Measurements from ENCODE around the gene GPATCH4.

Gene GPATCH4

DNA sequence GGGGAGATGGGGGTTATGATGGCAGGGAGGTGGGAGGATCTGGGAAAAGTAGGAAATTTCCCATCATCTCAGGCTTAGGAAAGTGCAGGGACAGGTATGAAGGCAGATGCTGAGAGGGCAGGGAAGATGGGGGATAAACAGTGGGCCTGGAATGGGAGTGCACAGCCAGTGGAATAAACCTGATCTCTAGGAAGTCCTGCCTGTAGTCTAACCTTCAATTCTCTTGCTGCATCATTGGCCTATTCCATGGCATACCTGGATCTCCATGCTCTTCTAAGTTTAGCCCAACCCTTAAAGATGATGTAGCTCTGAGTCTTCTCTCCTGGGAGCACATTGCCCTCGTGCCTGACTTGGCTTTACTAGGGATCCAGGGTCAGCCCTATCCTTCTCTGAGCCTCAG is 43.4 kb upstream of the GPATCH4 start:
- peaks cover 51% of the 10 kb centered on the region for H3K27me3 ChIP-seq (ENCODE audit: insufficient read depth, insufficient read length)
- H3K9ac ChIP-seq (ENCODE audit: insufficient read length, low read depth), result no peak overlapping the region
- H3K9me3 ChIP-seq (ENCODE audit: insufficient read depth, low read length), result no peaks in the 10 kb centered on the region
- peaks cover 13% of the 10 kb centered on the region for H3K4me1 ChIP-seq (ENCODE audit: insufficient read depth, insufficient read length)
- no peaks in the 10 kb centered on the region for H3K36me3 ChIP-seq (ENCODE audit: insufficient read depth, insufficient read length, low read length)
- no peak for DNase-seq (ENCODE audit: low read depth, low spot score)
- TF ChIP-seq YY1 (IDR thresholded peaks at IDR 0.05; ENCODE audit: insufficient read depth, insufficient read length), result no peak
- no peak for TF ChIP-seq ZNF274 (IDR thresholded peaks at IDR 0.05; ENCODE audit: low read depth, low read length)
- TF ChIP-seq SUZ12 (IDR thresholded peaks at IDR 0.05; ENCODE audit: extremely low read depth, insufficient read depth, insufficient read length), result no peak
- no peak overlapping the region for H3K4me3 ChIP-seq (ENCODE audit: insufficient read length, low read depth)

DNA sequence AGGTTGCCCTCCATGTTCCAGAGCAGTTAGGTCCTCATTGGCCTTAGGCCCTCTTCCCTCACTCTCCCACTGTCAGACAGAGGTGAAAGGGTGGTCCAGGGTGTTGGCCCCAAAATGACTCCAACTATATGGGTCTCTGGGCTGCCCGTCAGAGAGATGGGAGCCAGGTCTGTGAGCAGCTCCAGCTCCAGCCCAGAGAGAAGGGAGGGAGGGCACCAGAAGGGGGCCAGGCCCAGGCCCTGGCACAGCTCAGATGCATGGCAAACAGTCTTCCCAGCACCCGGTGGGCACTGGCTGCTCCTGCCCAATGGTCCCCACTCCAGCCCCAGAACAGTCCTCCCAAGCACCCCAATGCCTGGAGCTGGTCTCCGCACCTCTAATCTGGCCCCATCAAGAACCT is 42.9 kb upstream of the GPATCH4 start:
- Histone ChIP-seq H3K27me3 (ENCODE audit: insufficient read depth, insufficient read length) (peaks cover 51% of the 10 kb centered on the region), H3K36me3 (ENCODE audit: insufficient read depth, insufficient read length, low read length) (no peaks in the 10 kb centered on the region), H3K4me3 (ENCODE audit: insufficient read length, low read depth) (no peak overlapping the region), H3K9me3 (ENCODE audit: insufficient read depth, low read length) (no peaks in the 10 kb centered on the region), H3K9ac (ENCODE audit: insufficient read length, low read depth) (no peak overlapping the region), H3K4me1 (ENCODE audit: insufficient read depth, insufficient read length) (peaks cover 18% of the 10 kb centered on the region)
- no peak for DNase-seq (ENCODE audit: low read depth, low spot score)
- TF ChIP-seq ZNF274 (IDR thresholded peaks at IDR 0.05; ENCODE audit: low read depth, low read length), result no peak
- TF ChIP-seq YY1 (IDR thresholded peaks at IDR 0.05; ENCODE audit: insufficient read depth, insufficient read length), result no peak
- no peak for TF ChIP-seq SUZ12 (IDR thresholded peaks at IDR 0.05; ENCODE audit: extremely low read depth, insufficient read depth, insufficient read length)

DNA sequence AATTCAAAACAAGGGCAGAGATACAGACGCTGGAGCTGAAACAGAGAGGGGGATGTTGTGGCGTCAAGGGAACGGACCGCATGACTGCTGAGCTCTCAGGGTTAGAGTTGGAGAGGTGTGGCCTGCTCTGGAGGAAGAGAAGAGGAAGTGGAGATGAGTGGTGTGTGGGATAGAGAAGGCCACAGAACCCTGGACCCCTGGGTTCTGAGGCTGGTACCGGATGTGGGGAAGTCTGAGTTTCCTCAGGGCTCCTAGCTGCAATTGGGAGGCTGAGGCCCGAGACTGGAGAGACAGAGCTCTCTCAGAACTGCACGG is 42.5 kb upstream of the GPATCH4 start:
- no peaks in the 10 kb centered on the region for H3K9me3 ChIP-seq (ENCODE audit: insufficient read depth, low read length)
- TF ChIP-seq ZNF274 (IDR thresholded peaks at IDR 0.05; ENCODE audit: low read depth, low read length), result no peak
- TF ChIP-seq YY1 (IDR thresholded peaks at IDR 0.05; ENCODE audit: insufficient read depth, insufficient read length), result no peak
- TF ChIP-seq SUZ12 (IDR thresholded peaks at IDR 0.05; ENCODE audit: extremely low read depth, insufficient read depth, insufficient read length), result no peak
- H3K36me3 ChIP-seq (ENCODE audit: insufficient read depth, insufficient read length, low read length), result no peaks in the 10 kb centered on the region
- peaks cover 54% of the 10 kb centered on the region for H3K27me3 ChIP-seq (ENCODE audit: insufficient read depth, insufficient read length)
- no peak for DNase-seq (ENCODE audit: low read depth, low spot score)
- H3K4me3 ChIP-seq (ENCODE audit: insufficient read length, low read depth), result no peak overlapping the region
- H3K4me1 ChIP-seq (ENCODE audit: insufficient read depth, insufficient read length), result peaks cover 18% of the 10 kb centered on the region
- H3K9ac ChIP-seq (ENCODE audit: insufficient read length, low read depth), result no peak overlapping the region

DNA sequence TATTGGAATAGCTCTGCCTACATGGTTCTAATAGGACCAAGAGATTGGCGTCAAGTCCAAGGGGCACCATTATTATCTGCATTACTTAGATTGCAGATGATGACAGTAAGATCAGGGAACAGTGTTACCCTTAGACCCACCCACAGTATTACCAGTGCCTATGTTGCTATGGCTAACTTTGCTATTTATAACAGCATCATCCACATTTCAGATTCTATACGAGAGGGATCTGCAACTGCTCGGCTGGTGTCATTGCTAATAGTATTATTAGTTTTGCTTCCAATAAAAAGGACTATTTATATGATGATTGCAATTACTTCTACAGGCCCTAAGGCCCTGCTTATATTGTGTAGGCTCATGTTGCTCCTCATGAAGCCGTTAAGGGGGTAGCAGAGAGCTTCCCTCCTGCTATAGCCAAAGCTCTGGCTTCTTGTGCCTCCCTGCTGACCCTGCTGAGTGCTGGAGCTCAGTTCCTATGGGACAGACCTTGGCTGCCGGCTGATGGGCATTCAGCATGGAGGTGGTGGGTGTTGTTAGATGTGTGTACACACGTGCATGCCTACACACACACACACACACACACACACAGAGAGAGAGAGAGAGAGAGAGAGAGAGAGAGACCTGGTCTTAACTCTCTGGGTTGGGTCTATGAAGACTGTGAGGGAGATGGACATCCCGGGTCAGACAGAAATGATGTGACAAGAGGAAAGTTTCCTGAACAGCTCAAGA is 41.9 kb upstream of the GPATCH4 start:
- TF ChIP-seq YY1 (IDR thresholded peaks at IDR 0.05; ENCODE audit: insufficient read depth, insufficient read length) (no peak), SUZ12 (IDR thresholded peaks at IDR 0.05; ENCODE audit: extremely low read depth, insufficient read depth, insufficient read length) (no peak), ZNF274 (IDR thresholded peaks at IDR 0.05; ENCODE audit: low read depth, low read length) (no peak)
- Histone ChIP-seq H3K36me3 (ENCODE audit: insufficient read depth, insufficient read length, low read length) (no peaks in the 10 kb centered on the region), H3K4me1 (ENCODE audit: insufficient read depth, insufficient read length) (peaks cover 20% of the 10 kb centered on the region), H3K9ac (ENCODE audit: insufficient read length, low read depth) (no peak overlapping the region), H3K27me3 (ENCODE audit: insufficient read depth, insufficient read length) (peaks cover 59% of the 10 kb centered on the region), H3K9me3 (ENCODE audit: insufficient read depth, low read length) (no peaks in the 10 kb centered on the region), H3K4me3 (ENCODE audit: insufficient read length, low read depth) (no peak overlapping the region)
- DNase-seq (ENCODE audit: low read depth, low spot score), result no peak

DNA sequence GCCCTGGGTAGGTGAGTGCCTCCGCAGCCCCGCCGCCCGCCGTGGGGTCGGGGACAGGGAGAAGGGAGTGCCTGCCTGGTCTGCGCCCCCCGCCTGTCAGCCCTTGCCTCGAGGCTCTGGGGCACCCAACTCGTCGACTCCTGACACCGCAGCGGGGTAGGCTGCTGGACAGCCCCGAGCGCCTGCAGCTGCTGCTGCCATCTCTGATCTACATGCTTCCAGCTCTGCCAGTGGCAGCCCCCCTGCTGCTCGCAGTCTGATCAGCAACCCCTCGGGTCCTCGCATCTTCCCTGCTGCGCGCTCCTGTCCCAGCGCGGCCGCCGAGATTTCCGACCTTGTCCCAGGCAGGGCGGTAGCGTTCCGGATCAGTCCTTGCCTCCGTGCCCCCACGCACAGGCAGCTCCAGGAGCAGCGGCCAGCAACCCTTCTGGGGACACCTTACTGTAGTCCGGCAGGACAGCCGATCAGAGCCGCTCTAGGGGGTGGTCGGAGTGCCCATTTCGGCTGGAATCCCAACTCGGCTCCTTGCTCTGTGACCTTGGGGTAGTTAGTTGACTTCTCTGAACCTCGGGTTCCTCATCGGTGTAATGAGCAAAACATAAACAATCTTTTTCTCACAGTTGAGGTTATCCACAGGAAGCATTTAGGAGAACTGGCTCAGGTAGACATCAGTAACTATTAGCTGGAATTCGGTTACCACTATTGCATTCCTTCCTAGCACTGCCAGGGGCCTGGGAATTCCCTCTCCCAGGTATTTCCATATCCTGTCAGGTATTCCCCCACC is 41.2 kb upstream of the GPATCH4 start:
- Histone ChIP-seq H3K9me3 (ENCODE audit: insufficient read depth, low read length) (no peaks in the 10 kb centered on the region), H3K27me3 (ENCODE audit: insufficient read depth, insufficient read length) (peaks cover 65% of the 10 kb centered on the region), H3K9ac (ENCODE audit: insufficient read length, low read depth) (peak overlapping the region; percentile 76), H3K36me3 (ENCODE audit: insufficient read depth, insufficient read length, low read length) (no peaks in the 10 kb centered on the region), H3K4me1 (ENCODE audit: insufficient read depth, insufficient read length) (peaks cover 23% of the 10 kb centered on the region), H3K4me3 (ENCODE audit: insufficient read length, low read depth) (peak overlapping the region; percentile 48)
- TF ChIP-seq YY1 (IDR thresholded peaks at IDR 0.05; ENCODE audit: insufficient read depth, insufficient read length) (no peak), ZNF274 (IDR thresholded peaks at IDR 0.05; ENCODE audit: low read depth, low read length) (no peak), SUZ12 (IDR thresholded peaks at IDR 0.05; ENCODE audit: extremely low read depth, insufficient read depth, insufficient read length) (no peak)
- DNase-seq (ENCODE audit: low read depth, low spot score), result no peak

DNA sequence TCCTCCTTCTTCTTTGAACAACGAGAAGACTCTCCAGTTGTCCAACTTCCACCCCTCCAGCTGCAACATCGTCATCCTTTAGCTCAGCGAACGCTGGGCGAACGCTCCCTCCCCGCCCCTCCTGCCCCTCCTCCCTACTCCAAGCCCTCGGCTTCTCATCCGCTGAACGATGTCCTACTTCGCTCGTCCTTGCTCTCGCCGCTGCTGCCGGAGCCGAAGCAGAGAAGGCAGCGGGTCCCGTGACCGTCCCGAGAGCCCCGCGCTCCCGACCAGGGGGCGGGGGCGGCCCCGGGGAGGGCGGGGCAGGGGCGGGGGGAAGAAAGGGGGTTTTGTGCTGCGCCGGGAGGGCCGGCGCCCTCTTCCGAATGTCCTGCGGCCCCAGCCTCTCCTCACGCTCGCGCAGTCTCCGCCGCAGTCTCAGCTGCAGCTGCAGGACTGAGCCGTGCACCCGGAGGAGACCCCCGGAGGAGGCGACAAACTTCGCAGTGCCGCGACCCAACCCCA is 40.5 kb upstream of the GPATCH4 start, which contains the start of gene BCAN:
TSS of gene BCAN (plus strand) at position 357 of the 504 bp plus-strand sequence. CDS start 3,938 bp downstream, outside the sequence.
- Histone ChIP-seq H3K27me3 (ENCODE audit: insufficient read depth, insufficient read length) (peaks cover 65% of the 10 kb centered on the region), H3K9ac (ENCODE audit: insufficient read length, low read depth) (peak within 1 kb of the TSS; percentile 76), H3K4me3 (ENCODE audit: insufficient read length, low read depth) (peak within 1 kb of the TSS; percentile 48), H3K4me1 (ENCODE audit: insufficient read depth, insufficient read length) (peaks cover 23% of the 10 kb centered on the region), H3K9me3 (ENCODE audit: insufficient read depth, low read length) (no peaks in the 10 kb centered on the region), H3K36me3 (ENCODE audit: insufficient read depth, insufficient read length, low read length) (no peaks in the 10 kb centered on the region)
- no peak for DNase-seq (ENCODE audit: low read depth, low spot score)
- TF ChIP-seq ZNF274 (IDR thresholded peaks at IDR 0.05; ENCODE audit: low read depth, low read length) (no peak), YY1 (IDR thresholded peaks at IDR 0.05; ENCODE audit: insufficient read depth, insufficient read length) (no peak), SUZ12 (IDR thresholded peaks at IDR 0.05; ENCODE audit: extremely low read depth, insufficient read depth, insufficient read length) (no peak)
